ENCODE results near the gene BACE2.

The BACE2 gene

GRCh38 chr21:41207401-41208375 is 39.7 kb downstream of the BACE2 start:
- no peak for ATAC-seq
- TF ChIP-seq BACH2 (CRISPR knock-in tag; IDR thresholded peaks at IDR 0.05; ENCODE audit: borderline replicate concordance), result no peak

DNA sequence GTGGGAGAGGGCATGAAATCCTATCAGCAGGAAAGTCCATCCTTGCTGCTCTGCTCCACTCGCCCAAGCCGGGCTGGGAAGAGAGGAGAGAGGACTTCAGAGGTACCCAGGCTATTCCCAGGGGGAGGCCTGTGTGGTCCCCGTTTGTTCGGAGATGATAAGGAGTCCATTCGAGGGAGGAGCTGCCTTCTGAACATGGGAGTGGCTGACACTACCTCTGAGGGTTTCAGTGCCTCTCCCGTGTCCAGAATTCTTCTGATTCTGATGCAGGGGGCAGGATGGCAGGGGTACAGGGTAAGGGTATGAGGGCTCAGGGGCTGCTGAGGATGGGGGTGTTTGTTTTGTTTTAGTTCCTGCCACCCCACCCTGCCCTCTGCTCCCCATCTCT is 40.4 kb downstream of the BACE2 start:
- TF ChIP-seq SNAI2 (CRISPR knock-in tag; IDR thresholded peaks at IDR 0.05) (no peak), ZFP30 (CRISPR knock-in tag; IDR thresholded peaks at IDR 0.05) (no peak), POU6F1 (CRISPR knock-in tag; IDR thresholded peaks at IDR 0.05; ENCODE audit: borderline replicate concordance, low read depth) (no peak), CSRNP3 (CRISPR knock-in tag; IDR thresholded peaks at IDR 0.05) (no peak), GLIS3 (CRISPR knock-in tag; IDR thresholded peaks at IDR 0.05) (no peak), CSDC2 (CRISPR knock-in tag; IDR thresholded peaks at IDR 0.05) (no peak), BACH2 (CRISPR knock-in tag; IDR thresholded peaks at IDR 0.05; ENCODE audit: borderline replicate concordance) (no peak), OSR1 (CRISPR knock-in tag; IDR thresholded peaks at IDR 0.05) (no peak), TOX (CRISPR knock-in tag; IDR thresholded peaks at IDR 0.05; ENCODE audit: borderline replicate concordance) (no peak)
- TF ChIP-seq, protein P1, sequence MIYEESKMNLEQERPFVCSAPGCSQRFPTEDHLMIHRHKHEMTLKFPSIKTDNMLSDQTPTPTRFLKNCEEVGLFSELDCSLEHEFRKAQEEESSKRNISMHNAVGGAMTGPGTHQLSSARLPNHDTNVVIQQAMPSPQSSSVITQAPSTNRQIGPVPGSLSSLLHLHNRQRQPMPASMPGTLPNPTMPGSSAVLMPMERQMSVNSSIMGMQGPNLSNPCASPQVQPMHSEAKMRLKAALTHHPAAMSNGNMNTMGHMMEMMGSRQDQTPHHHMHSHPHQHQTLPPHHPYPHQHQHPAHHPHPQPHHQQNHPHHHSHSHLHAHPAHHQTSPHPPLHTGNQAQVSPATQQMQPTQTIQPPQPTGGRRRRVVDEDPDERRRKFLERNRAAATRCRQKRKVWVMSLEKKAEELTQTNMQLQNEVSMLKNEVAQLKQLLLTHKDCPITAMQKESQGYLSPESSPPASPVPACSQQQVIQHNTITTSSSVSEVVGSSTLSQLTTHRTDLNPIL (CRISPR knock-in tag; IDR thresholded peaks at IDR 0.05; ENCODE audit: low read depth), result no peak
- ATAC-seq, result no peak

DNA sequence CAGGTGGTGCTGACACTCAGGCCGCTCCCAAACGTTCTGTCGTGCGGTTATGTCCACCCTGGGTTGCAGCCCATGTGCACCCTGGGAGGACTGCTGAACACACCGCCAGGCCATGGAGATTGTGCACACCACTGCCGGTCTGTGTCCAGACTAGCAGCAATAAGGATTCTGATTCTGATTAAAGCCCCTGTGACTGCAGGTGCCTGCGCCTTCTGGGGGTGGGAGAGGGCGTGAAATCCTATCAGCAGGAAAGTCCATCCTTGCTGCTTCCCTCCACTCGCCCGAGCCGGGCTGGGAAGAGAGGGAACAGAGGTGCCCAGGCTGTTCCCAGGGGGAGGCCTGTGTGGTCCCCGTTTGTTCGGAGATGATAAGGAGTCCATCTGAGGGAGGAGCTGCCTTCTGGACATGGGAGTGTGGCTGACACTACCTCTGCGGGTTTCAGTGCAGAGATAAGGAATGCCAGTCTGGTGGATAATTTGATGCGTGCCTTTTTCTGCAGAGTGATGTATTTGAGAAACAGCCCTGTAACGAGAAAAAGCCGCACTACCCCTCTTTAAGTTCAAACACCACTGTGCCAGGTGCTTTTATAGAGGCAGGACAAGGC is 41.2 kb downstream of the BACE2 start:
- ATAC-seq, result no peak

DNA sequence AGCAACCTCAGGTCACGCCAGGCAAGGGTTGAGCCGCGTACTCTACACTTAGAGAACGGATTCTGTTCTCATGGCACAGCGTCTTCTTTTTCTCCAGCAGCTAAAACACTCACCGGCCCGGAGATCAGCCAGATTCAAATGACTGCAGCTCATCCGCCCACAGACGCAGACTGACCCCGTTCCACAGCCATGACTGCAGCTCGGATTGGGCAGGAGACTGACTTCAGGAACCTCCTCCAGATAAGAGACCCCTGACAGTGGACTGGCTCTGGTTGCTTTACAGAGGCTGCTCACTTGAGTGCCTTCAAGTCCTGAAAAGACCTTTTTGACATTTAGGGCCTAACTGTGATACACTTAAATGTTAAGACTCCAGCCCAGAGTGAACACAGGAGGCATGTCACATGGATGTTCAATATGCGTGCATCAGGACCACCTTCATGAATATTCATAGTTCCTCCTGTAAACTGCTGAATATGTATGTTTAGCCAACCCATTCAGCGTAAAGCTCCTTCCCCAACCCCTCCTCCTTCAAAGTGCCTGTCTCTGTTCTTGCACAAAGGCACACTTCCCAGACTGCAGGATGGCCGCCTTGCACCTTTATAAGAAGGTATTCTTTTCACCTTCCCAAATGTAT is 42.6 kb downstream of the BACE2 start:
- no peak for ATAC-seq
- TF ChIP-seq ZNF8 (CRISPR knock-in tag; IDR thresholded peaks at IDR 0.05) (no peak), POU6F1 (CRISPR knock-in tag; IDR thresholded peaks at IDR 0.05; ENCODE audit: borderline replicate concordance, low read depth) (no peak), TCF4 (CRISPR knock-in tag; IDR thresholded peaks at IDR 0.05; ENCODE audit: borderline replicate concordance) (no peak), GLIS3 (CRISPR knock-in tag; IDR thresholded peaks at IDR 0.05) (no peak), ISL1 (CRISPR knock-in tag; IDR thresholded peaks at IDR 0.05) (no peak), OSR1 (CRISPR knock-in tag; IDR thresholded peaks at IDR 0.05) (no peak), ZFP30 (CRISPR knock-in tag; IDR thresholded peaks at IDR 0.05) (no peak), ZFP3 (CRISPR knock-in tag; IDR thresholded peaks at IDR 0.05) (no peak), ZC3H10 (CRISPR knock-in tag; IDR thresholded peaks at IDR 0.05) (no peak), ESRRG (CRISPR knock-in tag; IDR thresholded peaks at IDR 0.05) (no peak), ARNTL (CRISPR knock-in tag; IDR thresholded peaks at IDR 0.05; ENCODE audit: borderline replicate concordance, low read depth) (no peak), ZNF565 (CRISPR knock-in tag; conservative IDR thresholded peaks at IDR 0.05; ENCODE audit: low read depth) (no peak), ZNF70 (CRISPR knock-in tag; IDR thresholded peaks at IDR 0.05) (no peak)
- TF ChIP-seq, protein P2, sequence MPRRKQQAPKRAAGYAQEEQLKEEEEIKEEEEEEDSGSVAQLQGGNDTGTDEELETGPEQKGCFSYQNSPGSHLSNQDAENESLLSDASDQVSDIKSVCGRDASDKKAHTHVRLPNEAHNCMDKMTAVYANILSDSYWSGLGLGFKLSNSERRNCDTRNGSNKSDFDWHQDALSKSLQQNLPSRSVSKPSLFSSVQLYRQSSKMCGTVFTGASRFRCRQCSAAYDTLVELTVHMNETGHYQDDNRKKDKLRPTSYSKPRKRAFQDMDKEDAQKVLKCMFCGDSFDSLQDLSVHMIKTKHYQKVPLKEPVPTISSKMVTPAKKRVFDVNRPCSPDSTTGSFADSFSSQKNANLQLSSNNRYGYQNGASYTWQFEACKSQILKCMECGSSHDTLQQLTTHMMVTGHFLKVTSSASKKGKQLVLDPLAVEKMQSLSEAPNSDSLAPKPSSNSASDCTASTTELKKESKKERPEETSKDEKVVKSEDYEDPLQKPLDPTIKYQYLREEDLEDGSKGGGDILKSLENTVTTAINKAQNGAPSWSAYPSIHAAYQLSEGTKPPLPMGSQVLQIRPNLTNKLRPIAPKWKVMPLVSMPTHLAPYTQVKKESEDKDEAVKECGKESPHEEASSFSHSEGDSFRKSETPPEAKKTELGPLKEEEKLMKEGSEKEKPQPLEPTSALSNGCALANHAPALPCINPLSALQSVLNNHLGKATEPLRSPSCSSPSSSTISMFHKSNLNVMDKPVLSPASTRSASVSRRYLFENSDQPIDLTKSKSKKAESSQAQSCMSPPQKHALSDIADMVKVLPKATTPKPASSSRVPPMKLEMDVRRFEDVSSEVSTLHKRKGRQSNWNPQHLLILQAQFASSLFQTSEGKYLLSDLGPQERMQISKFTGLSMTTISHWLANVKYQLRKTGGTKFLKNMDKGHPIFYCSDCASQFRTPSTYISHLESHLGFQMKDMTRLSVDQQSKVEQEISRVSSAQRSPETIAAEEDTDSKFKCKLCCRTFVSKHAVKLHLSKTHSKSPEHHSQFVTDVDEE (CRISPR knock-in tag; IDR thresholded peaks at IDR 0.05), result no peak
- TF ChIP-seq, protein P1 (CRISPR knock-in tag; IDR thresholded peaks at IDR 0.05; ENCODE audit: low read depth), result no peak

More for the DNA sequence above, 41.2 kb downstream of the BACE2 start:
- no peak for TF ChIP-seq PPARA (CRISPR knock-in tag; IDR thresholded peaks at IDR 0.05; ENCODE audit: borderline replicate concordance)

Data from SK-N-SH treated with all-trans-retinoic acid at 6 μM for 48 hours (cell line).